Measurements from ENCODE around the gene TBC1D5.
"Not testable (repeated sequence)": the region's sequence is repeated elsewhere in the genome, so short reads cannot be mapped to it uniquely, and the experiment has no call there.

Gene TBC1D5

GRCh38 chr3:17394541-17395155 is 347.8 kb downstream of the TBC1D5 start:
- DNase-seq = no peak

GRCh38 chr3:17392516-17392915 is 349.9 kb downstream of the TBC1D5 start:
- not testable (repeated sequence) for DNase-seq

- no peak for DNase-seq
Observed at GRCh38 chr3:17390785-17391184, 351.6 kb downstream of the TBC1D5 start.

GRCh38 chr3:17387108-17387507 is 355.3 kb downstream of the TBC1D5 start:
- DNase-seq = no peak

GRCh38 chr3:17386432-17386831 is 356.0 kb downstream of the TBC1D5 start:
- no peak for DNase-seq

GRCh38 chr3:17384567-17385296 is 357.7 kb downstream of the TBC1D5 start:
- no peak for DNase-seq

GRCh38 chr3:17373304-17373703 is 369.1 kb downstream of the TBC1D5 start:
- no peak for DNase-seq

GRCh38 chr3:17372362-17373210 is 369.8 kb downstream of the TBC1D5 start:
- no peak for DNase-seq

- no peak for DNase-seq
Observed at GRCh38 chr3:17369973-17370372, 372.5 kb downstream of the TBC1D5 start.

- DNase-seq = no peak
Observed at GRCh38 chr3:17367171-17367570, 375.3 kb downstream of the TBC1D5 start.

GRCh38 chr3:17360991-17361390 is 381.4 kb downstream of the TBC1D5 start:
- no peak for DNase-seq

- DNase-seq = no peak
Observed at GRCh38 chr3:17359911-17360310, 382.5 kb downstream of the TBC1D5 start.

GRCh38 chr3:17357035-17357710 is 385.3 kb downstream of the TBC1D5 start:
- DNase-seq = no peak

GRCh38 chr3:17356585-17356984 is 385.8 kb downstream of the TBC1D5 start:
- no peak for DNase-seq

- DNase-seq = no peak
Observed at GRCh38 chr3:17355591-17355990, 386.8 kb downstream of the TBC1D5 start.

- peak; percentile 10 for DNase-seq
Observed at GRCh38 chr3:17354341-17354740, 388.1 kb downstream of the TBC1D5 start.

GRCh38 chr3:17352620-17353019 is 389.8 kb downstream of the TBC1D5 start:
- peak; percentile 89 for DNase-seq

GRCh38 chr3:17351193-17351592 is 391.2 kb downstream of the TBC1D5 start:
- not testable (repeated sequence) for DNase-seq

- no peak for DNase-seq
Observed at GRCh38 chr3:17349093-17349492, 393.3 kb downstream of the TBC1D5 start.

- no peak for DNase-seq
Observed at GRCh38 chr3:17342119-17342518, 400.3 kb downstream of the TBC1D5 start.

GRCh38 chr3:17340693-17341092 is 401.7 kb downstream of the TBC1D5 start:
- no peak for DNase-seq

GRCh38 chr3:17340261-17340660 is 402.2 kb downstream of the TBC1D5 start:
- DNase-seq = no peak

GRCh38 chr3:17339132-17339575 is 403.3 kb downstream of the TBC1D5 start:
- no peak for DNase-seq

Data from NCI-H146 (cell line).